ENCODE measurements around the gene TAF4B. TPM values are rescaled to one million over a fixed set of nuclear protein-coding genes. Genes with fewer than 3 reads are reported as not detected.

TAF4B gene
- total and polyA plus RNA-seq, 2 experiments from 2014 or later, result 1.4 TPM; not detected in 1

DNA sequence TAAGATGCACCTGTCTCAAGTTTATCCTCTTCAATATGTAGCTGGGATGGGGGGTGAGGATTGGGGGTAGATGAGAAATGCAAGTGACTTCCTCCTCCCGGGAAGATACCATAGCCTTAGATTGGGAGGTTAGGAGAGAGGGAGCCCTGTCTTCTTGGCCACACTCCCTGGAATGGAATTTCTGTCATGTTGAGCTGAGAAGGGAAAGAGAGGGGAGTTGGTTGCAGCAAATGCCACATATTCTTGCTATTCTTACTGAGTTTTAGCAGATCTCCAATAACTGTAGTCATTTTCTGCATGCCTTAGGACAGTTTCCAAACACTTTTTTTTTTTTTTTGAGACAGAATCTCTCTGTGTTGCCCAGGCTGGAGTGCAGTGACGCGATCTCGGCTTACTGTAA lies 35.9 kb downstream of the TAF4B start:
- Histone ChIP-seq H3K4me2 (no peak overlapping the region), H3K4me1 (ENCODE audit: insufficient read depth) (no peaks in the 10 kb centered on the region), H3K4me3 (no peak overlapping the region), H3K9me3 (ENCODE audit: low read depth) (no peaks in the 10 kb centered on the region), H3K79me2 (no peaks in the 10 kb centered on the region), H2AFZ (no peak overlapping the region), H3K27me3 (no peaks in the 10 kb centered on the region), H3K9me2 (replicated peaks; ENCODE audit: insufficient read depth) (no peaks in the 10 kb centered on the region), H4K20me1 (ENCODE audit: insufficient read depth, poor library complexity, severe bottlenecking) (no peaks in the 10 kb centered on the region), H3K27ac (no peak overlapping the region), H3K36me3 (replicated peaks; ENCODE audit: insufficient read depth, low read depth) (no peaks in the 10 kb centered on the region)
- 95% methylated on average over 4 of the region's 4 CpGs for WGBS (ENCODE audit: low lambda C conversion rate, missing lambda C conversion rate)
- TF ChIP-seq, protein P1, sequence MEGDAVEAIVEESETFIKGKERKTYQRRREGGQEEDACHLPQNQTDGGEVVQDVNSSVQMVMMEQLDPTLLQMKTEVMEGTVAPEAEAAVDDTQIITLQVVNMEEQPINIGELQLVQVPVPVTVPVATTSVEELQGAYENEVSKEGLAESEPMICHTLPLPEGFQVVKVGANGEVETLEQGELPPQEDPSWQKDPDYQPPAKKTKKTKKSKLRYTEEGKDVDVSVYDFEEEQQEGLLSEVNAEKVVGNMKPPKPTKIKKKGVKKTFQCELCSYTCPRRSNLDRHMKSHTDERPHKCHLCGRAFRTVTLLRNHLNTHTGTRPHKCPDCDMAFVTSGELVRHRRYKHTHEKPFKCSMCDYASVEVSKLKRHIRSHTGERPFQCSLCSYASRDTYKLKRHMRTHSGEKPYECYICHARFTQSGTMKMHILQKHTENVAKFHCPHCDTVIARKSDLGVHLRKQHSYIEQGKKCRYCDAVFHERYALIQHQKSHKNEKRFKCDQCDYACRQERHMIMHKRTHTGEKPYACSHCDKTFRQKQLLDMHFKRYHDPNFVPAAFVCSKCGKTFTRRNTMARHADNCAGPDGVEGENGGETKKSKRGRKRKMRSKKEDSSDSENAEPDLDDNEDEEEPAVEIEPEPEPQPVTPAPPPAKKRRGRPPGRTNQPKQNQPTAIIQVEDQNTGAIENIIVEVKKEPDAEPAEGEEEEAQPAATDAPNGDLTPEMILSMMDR (IDR thresholded peaks at IDR 0.05; ENCODE audit: poor library complexity), result no peak
- TF ChIP-seq EZH2 (IDR thresholded peaks at IDR 0.05; ENCODE audit: borderline replicate concordance) (no peak), EZH2phosphoT487 (IDR thresholded peaks at IDR 0.05; ENCODE audit: low read depth, severe bottlenecking, unreplicated experiment) (no peak)
- DNase-seq (ENCODE audit: low spot score), result no peak

DNA sequence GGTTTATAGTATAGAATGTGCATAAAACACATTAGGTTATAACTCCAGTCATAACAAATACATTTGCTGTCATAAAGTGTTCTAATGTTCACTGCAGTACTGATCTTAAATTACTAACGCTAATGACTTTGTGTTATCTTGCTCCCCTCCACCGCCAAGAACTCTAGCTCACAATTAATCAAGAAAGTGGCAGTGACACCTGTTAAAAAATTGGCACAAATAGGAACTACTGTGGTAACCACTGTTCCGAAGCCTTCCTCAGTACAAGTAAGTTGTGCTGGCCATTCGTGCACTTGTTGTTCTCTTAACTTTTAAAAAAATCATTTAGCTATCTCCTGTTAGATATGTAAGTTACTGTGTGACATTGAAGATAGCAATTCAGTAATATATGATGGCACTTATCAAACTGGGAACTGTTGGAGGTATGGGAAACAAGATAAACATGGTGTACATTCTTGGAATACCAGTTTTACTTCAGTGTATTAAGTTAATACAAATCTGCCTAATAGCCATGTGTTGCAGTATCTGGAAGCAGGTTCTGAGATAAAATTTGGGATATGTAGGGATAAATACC lies 41.2 kb downstream of the TAF4B start:
- Histone ChIP-seq H3K4me3 (no peak overlapping the region), H2AFZ (no peak overlapping the region), H3K27me3 (no peaks in the 10 kb centered on the region), H3K79me2 (no peaks in the 10 kb centered on the region), H3K9me2 (replicated peaks; ENCODE audit: insufficient read depth) (no peaks in the 10 kb centered on the region), H3K4me1 (ENCODE audit: insufficient read depth) (no peaks in the 10 kb centered on the region), H3K36me3 (replicated peaks; ENCODE audit: insufficient read depth, low read depth) (no peaks in the 10 kb centered on the region), H4K20me1 (ENCODE audit: insufficient read depth, poor library complexity, severe bottlenecking) (no peaks in the 10 kb centered on the region), H3K9me3 (ENCODE audit: low read depth) (no peaks in the 10 kb centered on the region), H3K27ac (no peak overlapping the region), H3K4me2 (no peak overlapping the region)
- DNase-seq (ENCODE audit: low spot score), result no peak
- WGBS (ENCODE audit: low lambda C conversion rate, missing lambda C conversion rate), result 88% methylated on average over 4 of the region's 4 CpGs
- TF ChIP-seq EZH2 (IDR thresholded peaks at IDR 0.05; ENCODE audit: borderline replicate concordance), result no peak
- TF ChIP-seq, protein P1 (IDR thresholded peaks at IDR 0.05; ENCODE audit: poor library complexity), result no peak
- TF ChIP-seq EZH2phosphoT487 (IDR thresholded peaks at IDR 0.05; ENCODE audit: low read depth, severe bottlenecking, unreplicated experiment), result no peak

DNA sequence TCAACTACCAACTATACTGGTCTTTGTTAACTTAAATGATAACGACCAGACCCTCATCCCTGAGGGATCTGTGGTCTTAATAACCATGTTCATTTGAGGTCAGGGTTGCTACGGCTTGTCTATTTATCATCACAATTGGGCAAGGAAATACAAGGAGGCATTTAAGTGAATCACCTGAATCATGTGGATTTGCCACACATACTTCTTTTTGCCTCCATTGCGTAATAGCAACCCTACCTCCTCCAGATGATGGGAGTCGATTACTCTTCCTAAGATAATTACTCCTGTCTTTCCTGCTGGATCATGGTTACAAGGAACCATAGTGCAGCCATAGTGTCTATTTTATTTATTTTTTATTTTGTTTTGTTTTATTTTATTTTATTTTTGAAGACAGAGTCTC lies 42.2 kb downstream of the TAF4B start:
- no peaks in the 10 kb centered on the region for H3K36me3 ChIP-seq (replicated peaks; ENCODE audit: insufficient read depth, low read depth)
- H3K27me3 ChIP-seq, result no peaks in the 10 kb centered on the region
- TF ChIP-seq, protein P1 (IDR thresholded peaks at IDR 0.05; ENCODE audit: poor library complexity), result no peak
- TF ChIP-seq EZH2phosphoT487 (IDR thresholded peaks at IDR 0.05; ENCODE audit: low read depth, severe bottlenecking, unreplicated experiment) (no peak), EZH2 (IDR thresholded peaks at IDR 0.05; ENCODE audit: borderline replicate concordance) (no peak)
- 94% methylated on average over 4 of the region's 4 CpGs for WGBS (ENCODE audit: low lambda C conversion rate, missing lambda C conversion rate)
- H3K27ac ChIP-seq, result no peak overlapping the region
- H3K79me2 ChIP-seq, result no peaks in the 10 kb centered on the region
- no peaks in the 10 kb centered on the region for H4K20me1 ChIP-seq (ENCODE audit: insufficient read depth, poor library complexity, severe bottlenecking)
- H3K4me2 ChIP-seq, result no peak overlapping the region
- no peaks in the 10 kb centered on the region for H3K9me2 ChIP-seq (replicated peaks; ENCODE audit: insufficient read depth)
- no peak overlapping the region for H3K4me3 ChIP-seq
- H3K9me3 ChIP-seq (ENCODE audit: low read depth), result no peaks in the 10 kb centered on the region
- H3K4me1 ChIP-seq (ENCODE audit: insufficient read depth), result no peaks in the 10 kb centered on the region
- no peak overlapping the region for H2AFZ ChIP-seq
- no peak for DNase-seq (ENCODE audit: low spot score)
